ENCODE measurements around the gene RIPK4. TPM values are rescaled to one million over a fixed set of nuclear protein-coding genes. Genes with fewer than 3 reads are reported as not detected.
"Not testable (repeated sequence)": the region's sequence is repeated elsewhere in the genome, so short reads cannot be mapped to it uniquely, and the experiment has no call there.

RIPK4 gene
- total RNA-seq, 2 donors from 2014 or later = 8.4 to 16.2 TPM

GRCh38 chr21:41698071-41698470 lies 68.8 kb downstream of the RIPK4 start:
- Histone ChIP-seq H3K36me3 (ENCODE audit: control insufficient read depth, insufficient read depth, low read length) (no peaks in the 10 kb centered on the region), H3K4me1 (ENCODE audit: control insufficient read depth, insufficient read depth, low read length) (no peaks in the 10 kb centered on the region), H3K27ac (ENCODE audit: low read depth, low read length) (no peak overlapping the region), H3K4me3 (ENCODE audit: low read length) (no peak overlapping the region), H3K9ac (ENCODE audit: extremely low read depth, low read length, poor library complexity, severe bottlenecking) (no peak overlapping the region), H3K27me3 (ENCODE audit: control insufficient read depth, insufficient read depth, low read length, poor library complexity, severe bottlenecking) (no peaks in the 10 kb centered on the region), H3K9me3 (ENCODE audit: control insufficient read depth, low read length) (no peaks in the 10 kb centered on the region)
- 95 to 96% methylated on average over 10 to 11 of the region's 11 CpGs for WGBS, 2 experiments (ENCODE audit: insufficient coverage in 1 of 2, insufficient read length in 1 of 2)
- Mint-ChIP-seq H3K27ac (no peak overlapping the region), H3K27me3 (ENCODE audit: insufficient read depth) (peaks cover 1% of the 10 kb centered on the region), H3K4me3 (no peak overlapping the region), H3K4me1 (peaks cover 18% of the 10 kb centered on the region), H3K36me3 (ENCODE audit: low read depth) (no peaks in the 10 kb centered on the region), H3K9me3 (no peaks in the 10 kb centered on the region)
- DNase-seq = no peak
- TF ChIP-seq CTCF (conservative IDR thresholded peaks at IDR 0.05) = no peak

GRCh38 chr21:41695513-41695912 lies 71.3 kb downstream of the RIPK4 start:
- TF ChIP-seq CTCF (conservative IDR thresholded peaks at IDR 0.05) = no peak
- Mint-ChIP-seq H3K27ac (no peak overlapping the region), H3K4me3 (no peak overlapping the region), H3K9me3 (no peaks in the 10 kb centered on the region), H3K27me3 (ENCODE audit: insufficient read depth) (peaks cover 3% of the 10 kb centered on the region), H3K36me3 (ENCODE audit: low read depth) (no peaks in the 10 kb centered on the region), H3K4me1 (peaks cover 11% of the 10 kb centered on the region)
- H3K9ac ChIP-seq (ENCODE audit: extremely low read depth, low read length, poor library complexity, severe bottlenecking) = no peak overlapping the region
- no peak overlapping the region for H3K4me3 ChIP-seq (ENCODE audit: low read length)
- no peak overlapping the region for H3K27ac ChIP-seq (ENCODE audit: low read depth, low read length)
- no peaks in the 10 kb centered on the region for H3K9me3 ChIP-seq (ENCODE audit: control insufficient read depth, low read length)
- no peaks in the 10 kb centered on the region for H3K27me3 ChIP-seq (ENCODE audit: control insufficient read depth, insufficient read depth, low read length, poor library complexity, severe bottlenecking)
- H3K4me1 ChIP-seq (ENCODE audit: control insufficient read depth, insufficient read depth, low read length) = no peaks in the 10 kb centered on the region
- WGBS, 2 experiments (ENCODE audit: insufficient coverage in 1 of 2, insufficient read length in 1 of 2) = 67 to 87% methylated on average over 1 to 2 of the region's 2 CpGs
- DNase-seq = no peak
- H3K36me3 ChIP-seq (ENCODE audit: control insufficient read depth, insufficient read depth, low read length) = no peaks in the 10 kb centered on the region

DNA sequence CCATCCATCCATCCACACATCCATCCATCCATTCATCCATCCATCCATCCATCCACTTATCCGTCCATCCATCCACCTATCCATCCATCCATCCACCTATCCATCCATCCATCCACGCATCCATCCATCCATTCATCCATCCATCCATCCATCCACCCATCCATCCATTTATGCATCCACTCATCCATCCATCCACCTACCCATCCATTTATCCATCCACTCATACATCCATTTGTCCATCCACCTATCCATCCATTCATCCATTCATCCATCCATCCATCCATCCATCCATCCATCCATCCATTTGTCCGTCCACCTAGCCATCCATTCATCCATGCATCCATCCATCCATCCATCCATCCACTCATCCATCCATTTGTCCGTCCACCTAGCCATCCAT lies 72.8 kb downstream of the RIPK4 start:
- not testable (repeated sequence) for H3K27me3 Mint-ChIP-seq (ENCODE audit: insufficient read depth); H3K9ac ChIP-seq (ENCODE audit: extremely low read depth, low read length, poor library complexity, severe bottlenecking); H3K4me1 ChIP-seq (ENCODE audit: control insufficient read depth, insufficient read depth, low read length); H3K4me1 Mint-ChIP-seq; H3K4me3 Mint-ChIP-seq; H3K4me3 ChIP-seq (ENCODE audit: low read length); H3K27ac Mint-ChIP-seq; H3K27me3 ChIP-seq (ENCODE audit: control insufficient read depth, insufficient read depth, low read length, poor library complexity, severe bottlenecking); H3K36me3 ChIP-seq (ENCODE audit: control insufficient read depth, insufficient read depth, low read length); H3K27ac ChIP-seq (ENCODE audit: low read depth, low read length); DNase-seq; H3K9me3 Mint-ChIP-seq; H3K36me3 Mint-ChIP-seq (ENCODE audit: low read depth); H3K9me3 ChIP-seq (ENCODE audit: control insufficient read depth, low read length)
- WGBS, 2 experiments (ENCODE audit: insufficient coverage in 1 of 2, insufficient read length in 1 of 2) = 89 to 92% methylated on average over 4 of the region's 4 CpGs

- no peak for DNase-seq
- H3K9me3 ChIP-seq (ENCODE audit: control insufficient read depth, low read length) = no peaks in the 10 kb centered on the region
- 92% methylated on average over 8 to 10 of the region's 10 CpGs for WGBS, 2 experiments (ENCODE audit: insufficient coverage in 1 of 2, insufficient read length in 1 of 2)
Measured at GRCh38 chr21:41692185-41692565, 74.7 kb downstream of the RIPK4 start.

More at GRCh38 chr21:41692185-41692565, 74.7 kb downstream of the RIPK4 start:
- Histone ChIP-seq H3K36me3 (ENCODE audit: control insufficient read depth, insufficient read depth, low read length) (no peaks in the 10 kb centered on the region), H3K9ac (ENCODE audit: extremely low read depth, low read length, poor library complexity, severe bottlenecking) (no peak overlapping the region), H3K4me3 (ENCODE audit: low read length) (no peak overlapping the region), H3K4me1 (ENCODE audit: control insufficient read depth, insufficient read depth, low read length) (no peaks in the 10 kb centered on the region), H3K27ac (ENCODE audit: low read depth, low read length) (no peak overlapping the region), H3K27me3 (ENCODE audit: control insufficient read depth, insufficient read depth, low read length, poor library complexity, severe bottlenecking) (no peaks in the 10 kb centered on the region)
- no peak overlapping the region for H3K27ac Mint-ChIP-seq
- no peaks in the 10 kb centered on the region for H3K9me3 Mint-ChIP-seq
- peaks cover 6% of the 10 kb centered on the region for H3K4me1 Mint-ChIP-seq
- H3K36me3 Mint-ChIP-seq (ENCODE audit: low read depth) = no peaks in the 10 kb centered on the region
- peaks cover 3% of the 10 kb centered on the region for H3K27me3 Mint-ChIP-seq (ENCODE audit: insufficient read depth)
- no peak for TF ChIP-seq CTCF (conservative IDR thresholded peaks at IDR 0.05)
- no peak overlapping the region for H3K4me3 Mint-ChIP-seq

Measured in endodermal cell (in vitro differentiated cells).